Inferior parietal cortex (tissue), 1 donor: ENCODE measurements around the gene SLC26A11.
"Not testable (repeated sequence)": the region's sequence is repeated elsewhere in the genome, so short reads cannot be mapped to it uniquely, and the experiment has no call there.

Experiments
- DNase-seq: peaks from one replicate; pipeline ENCODE4 v3.0.0-alpha.2; 2016; ENCODE audit errors: extremely low spot score

The SLC26A11 gene

GRCh38 chr17:80260791-80261158 is 40.5 kb downstream of the SLC26A11 start, which contains the start of gene RNF213:
RNF213 (plus strand) TSS chr17:80260852; CDS start chr17:80263682, 2,830 bp downstream.
- DNase-seq, result no peak

- no peak for DNase-seq
Measured at GRCh38 chr17:80261159-80261894, 41.1 kb downstream of the SLC26A11 start.

GRCh38 chr17:80261895-80262279 is 41.7 kb downstream of the SLC26A11 start:
- DNase-seq, result no peak

DNA sequence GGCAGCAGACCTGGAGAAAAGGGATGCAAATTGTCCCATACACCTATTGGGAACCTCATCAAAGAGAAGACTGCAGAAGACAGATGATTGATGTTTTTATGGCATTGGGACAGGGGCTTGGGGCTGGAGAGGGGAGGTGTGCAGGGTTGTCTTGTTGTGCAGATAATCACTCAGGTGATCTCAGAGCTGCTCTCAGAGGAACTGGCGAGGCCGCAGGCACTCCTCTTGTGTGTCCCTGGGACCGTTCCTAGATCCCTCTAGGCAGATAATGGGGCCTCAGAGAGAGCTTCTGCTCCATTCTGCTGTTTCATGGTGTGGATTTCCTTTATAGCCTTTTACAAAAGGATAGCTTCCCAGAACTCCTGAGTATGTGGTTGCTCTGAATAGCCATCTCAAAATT is 42.1 kb downstream of the SLC26A11 start:
- no peak for DNase-seq

DNA sequence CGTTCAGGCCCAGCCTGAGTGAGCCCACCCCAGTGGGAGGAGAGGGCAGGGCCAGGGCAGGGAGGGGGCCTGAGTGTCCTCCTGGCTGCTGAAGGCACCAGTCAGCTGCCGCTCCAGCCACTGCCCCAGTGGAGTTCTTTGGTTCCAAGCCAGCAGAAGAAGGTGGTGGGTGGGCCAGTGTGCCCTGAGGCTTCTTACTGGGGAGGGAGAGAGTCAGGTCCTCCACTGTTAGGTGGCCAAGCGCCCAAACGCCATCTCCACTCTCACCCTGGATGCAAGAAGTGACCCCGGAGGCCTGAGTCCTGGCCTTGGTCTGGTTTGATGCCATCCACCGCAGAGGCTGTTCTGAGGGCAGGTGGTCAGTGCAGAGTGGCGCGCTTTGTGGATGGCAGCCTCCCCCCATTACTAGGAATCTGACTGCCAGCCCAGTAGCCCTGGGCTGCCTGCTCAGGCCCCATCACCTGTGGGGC is 42.6 kb downstream of the SLC26A11 start:
- DNase-seq, result no peak

GRCh38 chr17:80263253-80264204 is 43.3 kb downstream of the SLC26A11 start:
- no peak for DNase-seq

GRCh38 chr17:80264205-80265075 is 44.2 kb downstream of the SLC26A11 start:
- DNase-seq, result no peak

GRCh38 chr17:80265205-80266068 is 45.2 kb downstream of the SLC26A11 start:
- no peak for DNase-seq

DNA sequence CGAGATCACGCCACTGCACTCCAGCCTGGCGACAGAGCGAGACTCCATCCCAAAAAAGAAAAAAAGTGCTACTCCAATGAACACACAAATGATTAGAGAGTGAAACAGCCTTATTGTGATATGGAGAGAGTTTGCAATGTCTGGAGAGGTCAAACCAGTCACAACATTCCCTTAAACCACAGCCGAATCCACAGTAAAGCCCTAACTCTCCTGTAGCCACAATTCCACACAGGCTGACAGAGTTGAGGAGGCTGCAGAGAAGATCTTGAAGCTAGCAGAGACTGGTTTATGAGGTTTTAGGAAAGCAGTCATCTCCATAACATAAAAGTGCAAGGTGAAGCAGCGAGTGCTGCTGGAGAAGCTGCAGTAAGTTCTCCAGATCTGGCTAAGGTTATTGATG is 47.2 kb downstream of the SLC26A11 start:
- DNase-seq, result no peak

DNA sequence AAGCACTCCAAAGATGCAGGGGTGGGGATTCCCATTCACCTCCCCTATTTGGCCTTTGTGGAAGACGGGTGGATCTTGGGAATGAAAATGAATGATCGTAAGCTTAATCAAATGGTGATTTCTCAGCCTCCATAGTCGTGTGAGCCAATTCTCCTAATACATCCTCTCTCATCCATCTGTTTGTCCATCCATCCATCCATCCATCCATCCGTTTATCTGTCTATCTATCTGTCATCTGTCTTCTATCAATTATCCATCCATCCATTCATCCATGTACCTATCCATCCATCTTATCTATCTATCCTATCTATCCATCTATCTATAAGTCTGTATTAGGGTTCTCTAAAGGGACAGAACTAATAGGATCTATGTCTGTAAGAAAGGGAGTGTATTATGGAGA is 48.2 kb downstream of the SLC26A11 start:
- no peak for DNase-seq

- DNase-seq, result no peak
Measured at GRCh38 chr17:80269405-80269807, 49.2 kb downstream of the SLC26A11 start.

DNA sequence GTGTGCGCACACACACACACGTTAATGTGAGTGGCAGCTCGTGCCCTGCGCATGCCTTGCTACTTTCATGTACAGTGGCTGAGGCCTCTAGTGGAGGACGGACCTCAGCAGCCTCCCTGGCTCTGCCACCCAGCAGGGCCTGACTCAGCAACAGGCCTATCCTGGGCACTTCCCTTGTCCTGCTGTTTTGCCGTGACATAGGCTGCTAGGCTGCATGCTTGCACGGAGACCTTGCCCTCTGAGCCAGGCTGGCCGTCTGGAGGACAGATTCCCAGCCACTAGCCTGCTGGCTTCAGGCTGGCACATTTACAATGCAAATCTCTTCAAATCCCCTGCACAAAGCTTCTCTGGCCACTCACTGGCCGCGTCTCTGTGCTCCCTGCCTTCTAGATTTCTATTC is 49.9 kb downstream of the SLC26A11 start:
- no peak for DNase-seq

- DNase-seq, result no peak
Measured at GRCh38 chr17:80270836-80271235, 50.6 kb downstream of the SLC26A11 start.

- no peak for DNase-seq
Measured at GRCh38 chr17:80272366-80272765, 52.1 kb downstream of the SLC26A11 start.

GRCh38 chr17:80274331-80274730 is 54.1 kb downstream of the SLC26A11 start:
- no peak for DNase-seq

- no peak for DNase-seq
Measured at GRCh38 chr17:80274871-80275449, 54.7 kb downstream of the SLC26A11 start.

GRCh38 chr17:80275857-80276256 is 55.6 kb downstream of the SLC26A11 start:
- DNase-seq, result not testable (repeated sequence)

GRCh38 chr17:80277751-80278671 is 57.8 kb downstream of the SLC26A11 start:
- no peak for DNase-seq

DNA sequence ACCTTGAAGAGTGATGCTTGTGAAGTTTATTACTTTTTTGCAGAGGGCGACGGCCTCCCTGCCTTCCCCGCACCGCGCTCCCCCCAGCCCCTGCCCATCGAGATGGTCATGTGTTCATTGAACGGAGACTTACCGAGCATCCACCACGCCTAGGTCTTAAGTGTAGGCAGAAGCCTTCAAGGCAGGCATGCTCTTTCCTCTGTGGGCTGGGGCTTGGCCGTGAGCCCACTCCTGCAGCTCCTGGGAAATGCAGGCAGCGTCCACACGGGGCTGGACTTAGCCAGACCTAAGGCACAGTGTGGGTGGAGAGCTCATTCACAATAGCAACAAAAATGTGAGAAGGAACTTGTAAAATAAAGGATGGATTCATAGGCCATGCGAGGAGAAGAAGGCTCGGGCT is 59.7 kb downstream of the SLC26A11 start:
- no peak for DNase-seq
